Measurements from ENCODE around the gene CCDC152. TPM values are rescaled to one million over a fixed set of nuclear protein-coding genes. Genes with fewer than 3 reads are reported as not detected.

CCDC152 gene
- total and polyA plus RNA-seq, 2 donors (not counting 3 experiments of a cell fraction or from before 2014, with no cell fraction given) = 0.48 to 2.8 TPM

- no peaks in the 10 kb centered on the region for H3K9me3 ChIP-seq (replicated peaks; ENCODE audit: control insufficient read depth, insufficient read depth, low read length)
- FAIRE-seq (no peak), DNase-seq (ENCODE audit: low read depth, low spot score) (no peak)
- peaks cover 0 to 2% of the 10 kb centered on the region in 2 experiments for H3K27me3 ChIP-seq (ENCODE audit: control insufficient read depth in 2 of 2, insufficient read depth in 2 of 2, low read length in 2 of 2)
- H3K27ac ChIP-seq (ENCODE audit: insufficient read depth, low read depth, low read length) = no peak overlapping the region
- BruUV-seq (replicated peaks) = no TSS peak
- dilution Hi-C loops (cut with MboI; ENCODE audit: extremely low pct_ligation_motif_present, low sequenced_read_pairs) (no loop called here), intact Hi-C loops (cut with micrococcal nuclease) (no loop called here)
- no peak overlapping the region for H3K4me3 ChIP-seq (replicated peaks in 1 of 3; ENCODE audit: insufficient read depth in 1 of 3, low read depth in 1 of 3, low read length in 3 of 3)
- no peak overlapping the region for H3K4me2 ChIP-seq (ENCODE audit: insufficient read depth, low read length)
- TF ChIP-seq POLR2AphosphoS5 (IDR thresholded peaks at IDR 0.05; ENCODE audit: insufficient read depth, low read depth, low read length) (no peak), GATA2 (IDR thresholded peaks at IDR 0.05; ENCODE audit: insufficient read depth, insufficient read length, low read depth, low read length) (no peak), MYC (IDR thresholded peaks at IDR 0.05; ENCODE audit: low read depth, low read length) (no peak), FOS (IDR thresholded peaks at IDR 0.05; ENCODE audit: borderline replicate concordance, insufficient read depth, low read length) (no peak), MAX (IDR thresholded peaks at IDR 0.05; ENCODE audit: insufficient read depth, insufficient read length) (no peak), EZH2 (IDR thresholded peaks at IDR 0.05; ENCODE audit: borderline replicate concordance, low read depth, low read length, severe bottlenecking) (no peak), JUN (IDR thresholded peaks at IDR 0.05; ENCODE audit: borderline replicate concordance, insufficient read depth, insufficient read length, low read depth) (no peak), CTCF (IDR thresholded peaks at IDR 0.05; ENCODE audit: extremely low read depth in 1 of 2, insufficient read depth in 1 of 2, low read depth in 1 of 2, low read length in 2 of 2) (no peak), POLR2A (IDR thresholded peaks at IDR 0.05; ENCODE audit: low read depth, low read length) (no peak)
- H3K9ac ChIP-seq (replicated peaks; ENCODE audit: extremely low read depth, insufficient read depth, low read length) = no peak overlapping the region
- no peaks in the 10 kb centered on the region for H4K20me1 ChIP-seq (replicated peaks; ENCODE audit: control insufficient read depth, extremely low read depth, insufficient read depth, low read length)
- CTCF ChIA-PET = no interaction called here
- no peak overlapping the region for H2AFZ ChIP-seq (ENCODE audit: low read depth, low read length)
- no peaks in the 10 kb centered on the region for H3K79me2 ChIP-seq (ENCODE audit: control insufficient read depth, insufficient read depth, low read length)
- no peaks in the 10 kb centered on the region for H3K36me3 ChIP-seq (ENCODE audit: control insufficient read depth in 2 of 2, extremely low read depth in 1 of 2, insufficient read depth in 2 of 2, low read length in 2 of 2)
- POLR2A ChIA-PET = no interaction called here
- no peaks in the 10 kb centered on the region for H3K9me1 ChIP-seq (replicated peaks; ENCODE audit: control insufficient read depth, extremely low read depth, insufficient read depth, low read length)
- no peaks in the 10 kb centered on the region for H3K4me1 ChIP-seq (ENCODE audit: control insufficient read depth, extremely low read depth, insufficient read depth, low read length)
Observed at GRCh38 chr5:42825422-42826148, 69.0 kb downstream of the CCDC152 start.
